Measurements from ENCODE around the gene NCOA3.

DNA sequence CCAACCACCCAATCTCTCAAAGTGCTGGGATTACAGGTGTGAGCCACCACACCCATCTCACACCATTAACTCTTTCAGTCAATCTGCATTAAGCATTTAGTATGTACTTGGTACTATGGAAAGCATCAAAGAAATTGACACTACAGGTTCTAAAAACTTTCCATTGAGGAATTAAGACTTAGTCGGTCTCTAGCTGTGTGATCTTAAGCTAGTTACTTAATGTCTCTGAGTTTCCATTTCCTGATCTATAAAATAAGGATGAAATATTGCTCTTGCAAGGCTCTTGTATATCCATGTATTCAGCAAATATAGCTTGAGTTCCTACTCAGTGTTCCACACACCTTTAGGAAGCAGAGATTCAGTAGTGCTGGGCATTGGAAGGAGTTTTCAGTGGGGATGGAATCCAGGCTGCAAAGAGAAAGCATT lies 48.9 kb upstream of the NCOA3 start:
- no peak for TF ChIP-seq EP300 (IDR thresholded peaks at IDR 0.05)
- TF ChIP-seq CTCF (IDR thresholded peaks at IDR 0.05) = no peak
- no peak for TF ChIP-seq POLR2A (IDR thresholded peaks at IDR 0.05)
- no peak for TF ChIP-seq POLR2AphosphoS5 (IDR thresholded peaks at IDR 0.05)
